Measurements from ENCODE around the gene CTNND1. TPM values are rescaled to one million over a fixed set of nuclear protein-coding genes. Genes with fewer than 3 reads are reported as not detected.

Gene CTNND1
- total and polyA plus RNA-seq, 2 experiments from 2014 or later = 39.1 to 136 TPM

- H3K27ac ChIP-seq (ENCODE audit: low read depth) = peak overlapping the region; percentile 67
- H3K4me1 ChIP-seq (ENCODE audit: insufficient read depth) = no peaks in the 10 kb centered on the region
- H3F3A ChIP-seq (replicated peaks; ENCODE audit: low read depth) = peaks cover 8% of the 10 kb centered on the region; the same call in 1 of the 2 replicates
- no peak for DNase-seq (ENCODE audit: low spot score)
- H3K27me3 ChIP-seq (ENCODE audit: insufficient read depth) = no peaks in the 10 kb centered on the region
- no peaks in the 10 kb centered on the region for H3K9me2 ChIP-seq (ENCODE audit: insufficient read depth)
- peaks cover 42% of the 10 kb centered on the region for H3K36me3 ChIP-seq (ENCODE audit: insufficient read depth)
- peaks cover 62% of the 10 kb centered on the region for H3K79me2 ChIP-seq (replicated peaks; ENCODE audit: insufficient read depth)
- H3K4me2 ChIP-seq = no peak overlapping the region
- Mint-ChIP-seq H3K9me3 (no peaks in the 10 kb centered on the region), H3K36me3 (ENCODE audit: low read depth) (peaks cover 65% of the 10 kb centered on the region), H3K4me3 (no peak overlapping the region), H3K27me3 (ENCODE audit: insufficient read depth, low read depth, poor library complexity) (no peaks in the 10 kb centered on the region), H3K27ac (peak overlapping the region; percentile 18), H3K4me1 (peaks cover 8% of the 10 kb centered on the region)
- 0 out of 2 replicates have a peak, but pooled peaks cover 15% of the 10 kb centered on the region for H4K20me1 ChIP-seq (replicated peaks; ENCODE audit: insufficient read depth)
- no peak for TF ChIP-seq ZNF114 (CRISPR knock-in tag; IDR thresholded peaks at IDR 0.05)
- TF ChIP-seq NANOG (IDR thresholded peaks at IDR 0.05; ENCODE audit: borderline replicate concordance) = no peak
- no peak for TF ChIP-seq POLR2AphosphoS5 (IDR thresholded peaks at IDR 0.05; ENCODE audit: low read depth)
- TF ChIP-seq ETS1 (IDR thresholded peaks at IDR 0.05) = no peak
- TF ChIP-seq JUNB (IDR thresholded peaks at IDR 0.05; ENCODE audit: unreplicated experiment) = no peak
- no peak for TF ChIP-seq CREB1 (CRISPR knock-in tag; IDR thresholded peaks at IDR 0.05; ENCODE audit: low read depth)
- no peak for TF ChIP-seq REST (IDR thresholded peaks at IDR 0.05; ENCODE audit: unreplicated experiment)
- TF ChIP-seq STAT1 (IDR thresholded peaks at IDR 0.05; ENCODE audit: unreplicated experiment) = no peak
- TF ChIP-seq CTCF (conservative IDR thresholded peaks at IDR 0.05; ENCODE audit: low read depth in 2 of 2) = no peak
- TF ChIP-seq, protein P1, sequence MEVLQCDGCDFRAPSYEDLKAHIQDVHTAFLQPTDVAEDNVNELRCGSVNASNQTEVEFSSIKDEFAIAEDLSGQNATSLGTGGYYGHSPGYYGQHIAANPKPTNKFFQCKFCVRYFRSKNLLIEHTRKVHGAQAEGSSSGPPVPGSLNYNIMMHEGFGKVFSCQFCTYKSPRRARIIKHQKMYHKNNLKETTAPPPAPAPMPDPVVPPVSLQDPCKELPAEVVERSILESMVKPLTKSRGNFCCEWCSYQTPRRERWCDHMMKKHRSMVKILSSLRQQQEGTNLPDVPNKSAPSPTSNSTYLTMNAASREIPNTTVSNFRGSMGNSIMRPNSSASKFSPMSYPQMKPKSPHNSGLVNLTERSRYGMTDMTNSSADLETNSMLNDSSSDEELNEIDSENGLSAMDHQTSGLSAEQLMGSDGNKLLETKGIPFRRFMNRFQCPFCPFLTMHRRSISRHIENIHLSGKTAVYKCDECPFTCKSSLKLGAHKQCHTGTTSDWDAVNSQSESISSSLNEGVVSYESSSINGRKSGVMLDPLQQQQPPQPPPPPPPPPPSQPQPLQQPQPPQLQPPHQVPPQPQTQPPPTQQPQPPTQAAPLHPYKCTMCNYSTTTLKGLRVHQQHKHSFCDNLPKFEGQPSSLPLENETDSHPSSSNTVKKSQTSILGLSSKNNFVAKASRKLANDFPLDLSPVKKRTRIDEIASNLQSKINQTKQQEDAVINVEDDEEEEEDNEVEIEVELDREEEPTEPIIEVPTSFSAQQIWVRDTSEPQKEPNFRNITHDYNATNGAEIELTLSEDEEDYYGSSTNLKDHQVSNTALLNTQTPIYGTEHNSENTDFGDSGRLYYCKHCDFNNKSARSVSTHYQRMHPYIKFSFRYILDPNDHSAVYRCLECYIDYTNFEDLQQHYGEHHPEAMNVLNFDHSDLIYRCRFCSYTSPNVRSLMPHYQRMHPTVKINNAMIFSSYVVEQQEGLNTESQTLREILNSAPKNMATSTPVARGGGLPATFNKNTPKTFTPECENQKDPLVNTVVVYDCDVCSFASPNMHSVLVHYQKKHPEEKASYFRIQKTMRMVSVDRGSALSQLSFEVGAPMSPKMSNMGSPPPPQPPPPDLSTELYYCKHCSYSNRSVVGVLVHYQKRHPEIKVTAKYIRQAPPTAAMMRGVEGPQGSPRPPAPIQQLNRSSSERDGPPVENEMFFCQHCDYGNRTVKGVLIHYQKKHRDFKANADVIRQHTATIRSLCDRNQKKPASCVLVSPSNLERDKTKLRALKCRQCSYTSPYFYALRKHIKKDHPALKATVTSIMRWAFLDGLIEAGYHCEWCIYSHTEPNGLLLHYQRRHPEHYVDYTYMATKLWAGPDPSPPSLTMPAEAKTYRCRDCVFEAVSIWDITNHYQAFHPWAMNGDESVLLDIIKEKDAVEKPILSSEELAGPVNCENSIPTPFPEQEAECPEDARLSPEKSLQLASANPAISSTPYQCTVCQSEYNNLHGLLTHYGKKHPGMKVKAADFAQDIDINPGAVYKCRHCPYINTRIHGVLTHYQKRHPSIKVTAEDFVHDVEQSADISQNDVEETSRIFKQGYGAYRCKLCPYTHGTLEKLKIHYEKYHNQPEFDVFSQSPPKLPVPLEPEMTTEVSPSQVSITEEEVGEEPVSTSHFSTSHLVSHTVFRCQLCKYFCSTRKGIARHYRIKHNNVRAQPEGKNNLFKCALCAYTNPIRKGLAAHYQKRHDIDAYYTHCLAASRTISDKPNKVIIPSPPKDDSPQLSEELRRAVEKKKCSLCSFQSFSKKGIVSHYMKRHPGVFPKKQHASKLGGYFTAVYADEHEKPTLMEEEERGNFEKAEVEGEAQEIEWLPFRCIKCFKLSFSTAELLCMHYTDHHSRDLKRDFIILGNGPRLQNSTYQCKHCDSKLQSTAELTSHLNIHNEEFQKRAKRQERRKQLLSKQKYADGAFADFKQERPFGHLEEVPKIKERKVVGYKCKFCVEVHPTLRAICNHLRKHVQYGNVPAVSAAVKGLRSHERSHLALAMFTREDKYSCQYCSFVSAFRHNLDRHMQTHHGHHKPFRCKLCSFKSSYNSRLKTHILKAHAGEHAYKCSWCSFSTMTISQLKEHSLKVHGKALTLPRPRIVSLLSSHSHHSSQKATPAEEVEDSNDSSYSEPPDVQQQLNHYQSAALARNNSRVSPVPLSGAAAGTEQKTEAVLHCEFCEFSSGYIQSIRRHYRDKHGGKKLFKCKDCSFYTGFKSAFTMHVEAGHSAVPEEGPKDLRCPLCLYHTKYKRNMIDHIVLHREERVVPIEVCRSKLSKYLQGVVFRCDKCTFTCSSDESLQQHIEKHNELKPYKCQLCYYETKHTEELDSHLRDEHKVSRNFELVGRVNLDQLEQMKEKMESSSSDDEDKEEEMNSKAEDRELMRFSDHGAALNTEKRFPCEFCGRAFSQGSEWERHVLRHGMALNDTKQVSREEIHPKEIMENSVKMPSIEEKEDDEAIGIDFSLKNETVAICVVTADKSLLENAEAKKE (CRISPR knock-in tag; IDR thresholded peaks at IDR 0.05) = no peak
- no peak for TF ChIP-seq EZH2 (IDR thresholded peaks at IDR 0.05; ENCODE audit: low read depth, unreplicated experiment)
- TF ChIP-seq EZH2phosphoT487 (IDR thresholded peaks at IDR 0.05; ENCODE audit: unreplicated experiment) = no peak
- no peak for TF ChIP-seq ZNF331 (CRISPR knock-in tag; IDR thresholded peaks at IDR 0.05; ENCODE audit: low read depth)
- no peak for ATAC-seq
- no peak overlapping the region for H2AFZ ChIP-seq
- H3K4me3 ChIP-seq = no peak overlapping the region
Measured at GRCh38 chr11:57798905-57799559, 37.4 kb downstream of the CTNND1 start.

All from GM23338 (cell line).